Measurements from ENCODE around the gene SPATA2L.

Gene SPATA2L

DNA sequence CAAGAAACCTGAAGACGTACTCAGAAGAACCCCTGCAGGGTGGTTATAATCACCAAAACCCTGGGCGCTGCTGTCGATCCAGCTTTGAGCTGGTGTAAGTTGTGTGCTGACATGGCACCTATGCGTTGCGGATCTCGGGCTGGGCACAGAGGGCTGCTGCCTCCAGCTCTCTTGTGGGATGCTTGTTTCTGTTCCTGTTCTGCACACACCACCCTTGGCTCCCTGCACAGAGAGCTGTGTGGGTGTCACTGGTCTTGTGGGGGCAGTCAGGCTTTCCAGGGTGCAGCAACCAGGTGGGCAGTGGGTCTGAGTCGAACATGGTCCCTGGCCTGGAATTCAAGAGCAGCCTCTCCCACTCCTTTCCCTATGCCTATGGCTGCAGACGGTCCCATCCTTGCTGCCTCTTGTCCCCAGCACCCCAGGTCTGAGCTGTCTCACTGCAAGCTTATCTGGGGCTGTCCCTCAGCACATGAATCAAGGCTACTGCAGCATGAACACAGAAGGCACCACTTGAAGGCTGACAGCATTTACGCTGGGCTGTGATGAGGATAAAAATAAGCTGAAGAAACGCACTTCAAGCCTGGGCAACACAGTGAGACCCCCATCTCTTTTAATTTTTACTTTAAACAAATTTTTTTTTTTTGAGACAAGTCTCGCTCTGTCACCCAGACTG is 40.0 kb upstream of the SPATA2L start:
- H3K4me3 ChIP-seq (ENCODE audit: low read length): no peak overlapping the region
- DNase-seq (ENCODE audit: low read depth): no peak
- TF ChIP-seq, protein P1, sequence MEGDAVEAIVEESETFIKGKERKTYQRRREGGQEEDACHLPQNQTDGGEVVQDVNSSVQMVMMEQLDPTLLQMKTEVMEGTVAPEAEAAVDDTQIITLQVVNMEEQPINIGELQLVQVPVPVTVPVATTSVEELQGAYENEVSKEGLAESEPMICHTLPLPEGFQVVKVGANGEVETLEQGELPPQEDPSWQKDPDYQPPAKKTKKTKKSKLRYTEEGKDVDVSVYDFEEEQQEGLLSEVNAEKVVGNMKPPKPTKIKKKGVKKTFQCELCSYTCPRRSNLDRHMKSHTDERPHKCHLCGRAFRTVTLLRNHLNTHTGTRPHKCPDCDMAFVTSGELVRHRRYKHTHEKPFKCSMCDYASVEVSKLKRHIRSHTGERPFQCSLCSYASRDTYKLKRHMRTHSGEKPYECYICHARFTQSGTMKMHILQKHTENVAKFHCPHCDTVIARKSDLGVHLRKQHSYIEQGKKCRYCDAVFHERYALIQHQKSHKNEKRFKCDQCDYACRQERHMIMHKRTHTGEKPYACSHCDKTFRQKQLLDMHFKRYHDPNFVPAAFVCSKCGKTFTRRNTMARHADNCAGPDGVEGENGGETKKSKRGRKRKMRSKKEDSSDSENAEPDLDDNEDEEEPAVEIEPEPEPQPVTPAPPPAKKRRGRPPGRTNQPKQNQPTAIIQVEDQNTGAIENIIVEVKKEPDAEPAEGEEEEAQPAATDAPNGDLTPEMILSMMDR (conservative IDR thresholded peaks at IDR 0.05; ENCODE audit: low read length): no peak

- no peak overlapping the region for H3K4me3 ChIP-seq (ENCODE audit: low read length)
- DNase-seq (ENCODE audit: low read depth): no peak
- TF ChIP-seq, protein P1 (conservative IDR thresholded peaks at IDR 0.05; ENCODE audit: low read length): no peak
These were observed 37.9 kb upstream of the SPATA2L start for GRCh38 chr16:89739383-89739782.

GRCh38 chr16:89738538-89739317 is 37.2 kb upstream of the SPATA2L start:
- TF ChIP-seq, protein P1 (conservative IDR thresholded peaks at IDR 0.05; ENCODE audit: low read length): no peak
- DNase-seq (ENCODE audit: low read depth): no peak
- no peak overlapping the region for H3K4me3 ChIP-seq (ENCODE audit: low read length)

GRCh38 chr16:89738072-89738377 is 36.5 kb upstream of the SPATA2L start:
- TF ChIP-seq, protein P1 (conservative IDR thresholded peaks at IDR 0.05; ENCODE audit: low read length): no peak
- no peak for DNase-seq (ENCODE audit: low read depth)
- H3K4me3 ChIP-seq (ENCODE audit: low read length): no peak overlapping the region

- no peak for DNase-seq (ENCODE audit: low read depth)
- no peak overlapping the region for H3K4me3 ChIP-seq (ENCODE audit: low read length)
- TF ChIP-seq, protein P1 (conservative IDR thresholded peaks at IDR 0.05; ENCODE audit: low read length): no peak
These were observed 36.0 kb upstream of the SPATA2L start for GRCh38 chr16:89737341-89738071.

GRCh38 chr16:89736554-89736953 is 35.0 kb upstream of the SPATA2L start:
- no peak for DNase-seq (ENCODE audit: low read depth)
- TF ChIP-seq, protein P1 (conservative IDR thresholded peaks at IDR 0.05; ENCODE audit: low read length): no peak

More at GRCh38 chr16:89736554-89736953, 35.0 kb upstream of the SPATA2L start:
- H3K4me3 ChIP-seq (ENCODE audit: low read length): no peak overlapping the region
